T-cell (primary cell): ENCODE measurements around the gene GPR65. TPM values are rescaled to one million over a fixed set of nuclear protein-coding genes. Genes with fewer than 3 reads are reported as not detected.
A peak's percentile ranks its signal among the peaks of the same experiment; 100 is the strongest.

ENCODE experiments used
- ATAC-seq, 4 experiments: fragments of 200-7000 bp in 3 of 4; fragments of 150-1000 bp in 1 of 4; cut with Tn5 transposase; replicated peaks in 1 of 4; 1 replicate in 3 of 4; 2 replicates in 1 of 4; pipeline ENCODE4 v1.10.0; 2021; ENCODE audit warnings: moderate library complexity in 3 of 4, mild to moderate bottlenecking in 2 of 4, moderate number of reproducible peaks in 1 of 4
- CTCF ChIA-PET, 2 donors: fragments of 300-600 bp; sonication (Branson Sonifier 250); formaldehyde crosslinking; loops; one replicate each; lab custom pipeline; 2022; ENCODE audit warnings: antibody characterized with exemption in 2 of 2; lab: Charles Lee
- POLR2A ChIA-PET, 2 donors: fragments of 300-600 bp; sonication (Branson Sonifier 250); formaldehyde crosslinking; loops; one replicate each; lab custom pipeline; 2022; ENCODE audit warnings: antibody characterized with exemption in 2 of 2; lab: Charles Lee
- DNase-seq, 35 experiments: peaks; one replicate each; pipeline versions ENCODE4 v3.0.0 to v3.0.0-alpha.2; 2013 to 2023
- H3K27ac ChIP-seq: one replicate; pipeline ENCODE4 v1.5.1; 2013; ENCODE audit warnings: low read length
- H3K27me3 ChIP-seq, 2 experiments: replicated peaks in 1 of 2; 1 replicate in 1 of 2; 2 replicates in 1 of 2; pipeline versions ENCODE4 v1.6.1 to v1.7.0; 2013; ENCODE audit warnings: low read length in 1 of 2, mixed read lengths in 1 of 2; ENCODE audit not compliant: control insufficient read depth in 2 of 2, insufficient read depth in 2 of 2; ENCODE audit errors: extremely low read depth in 1 of 2
- H3K36me3 ChIP-seq, 2 donors: 1 replicate in 1 of 2; 2 replicates in 1 of 2; pipeline versions ENCODE4 v1.6.1 to v1.7.0; 2013; ENCODE audit warnings: low read length in 1 of 2; ENCODE audit not compliant: control insufficient read depth in 2 of 2, insufficient read depth in 1 of 2; ENCODE audit errors: extremely low read depth in 1 of 2
- H3K4me1 ChIP-seq, 2 experiments: 1 replicate in 1 of 2; 2 replicates in 1 of 2; pipeline versions ENCODE4 v1.6.1 to v1.7.0; 2013; ENCODE audit warnings: low read length in 2 of 2, mixed read lengths in 1 of 2; ENCODE audit not compliant: insufficient read depth in 2 of 2, control insufficient read depth in 1 of 2; ENCODE audit errors: extremely low read depth in 1 of 2
- H3K4me3 ChIP-seq, 2 donors: 1 replicate in 1 of 2; 2 replicates in 1 of 2; pipeline versions ENCODE4 v1.5.1 to v1.7.0; 2013; ENCODE audit warnings: mild to moderate bottlenecking in 2 of 2, low read length in 1 of 2, moderate library complexity in 1 of 2; ENCODE audit not compliant: control insufficient read depth in 1 of 2; ENCODE audit errors: extremely low read depth in 1 of 2
- H3K9me3 ChIP-seq: 2 replicates; pipeline ENCODE4 v1.7.0; 2013
- H3K27ac Mint-ChIP-seq, 2 donors: one replicate each; pipeline ENCODE4 v1.8.0; 2020 to 2021; ENCODE audit warnings: mild to moderate bottlenecking in 2 of 2, mixed read lengths in 2 of 2
- H3K27me3 Mint-ChIP-seq, 2 donors: one replicate each; pipeline ENCODE4 v1.8.0; 2021 to 2022; ENCODE audit warnings: mixed read lengths in 2 of 2
- H3K36me3 Mint-ChIP-seq: one replicate; pipeline ENCODE4 v1.8.0; 2021; ENCODE audit warnings: mixed read lengths
- H3K4me1 Mint-ChIP-seq, 3 donors: one replicate each; pipeline ENCODE4 v1.8.0; 2020 to 2022; ENCODE audit warnings: mixed read lengths in 3 of 3, mild to moderate bottlenecking in 1 of 3
- H3K4me3 Mint-ChIP-seq, 3 donors: one replicate each; pipeline ENCODE4 v1.8.0; 2020 to 2022; ENCODE audit warnings: mild to moderate bottlenecking in 3 of 3, mixed read lengths in 3 of 3, moderate library complexity in 3 of 3
- H3K9me3 Mint-ChIP-seq, 3 donors: one replicate each; pipeline ENCODE4 v1.8.0; 2020 to 2022; ENCODE audit warnings: mixed read lengths in 3 of 3
- WGBS: methylation state at CpG from one replicate; pipeline ENCODE4 v1.1.5; 2013; ENCODE audit warnings: missing lambda C conversion rate; ENCODE audit not compliant: insufficient coverage; 5-methylcytosine and 5-hydroxymethylcytosine counted together
- total RNA-seq, 35 experiments: library from RNA in 6 of 35; stranded (reverse) in 6 of 35; fragments of 120-200 nt in 1 of 35; gene quantifications; one replicate each; pipeline versions ENCODE4 v1.2.1 to v1.2.4 and lab custom pipeline; 2013 to 2026

GPR65 gene
- total RNA-seq, 5 donors from 2014 or later (not counting 1 experiment from before 2014, with no cell fraction given) = 8.3 to 13.4 (median 10.9) TPM

GRCh38 chr14:87967496-87967895 is 37.4 kb upstream of the GPR65 start:
- peaks cover 0 to 2% (median 0%) of the 10 kb centered on the region in 3 donors for H3K4me1 Mint-ChIP-seq
- POLR2A ChIA-PET = interaction anchor here in 1 of 2 donors (0.6 to 0.7 kb wide), 2 partner anchors 14 to 40 kb away, joined by 3 read pairs; no protein-coding TSS in a partner anchor

GRCh38 chr14:87971010-87971409 is 33.9 kb upstream of the GPR65 start:
- Mint-ChIP-seq H3K27ac (no peak overlapping the region), H3K4me3 (no peak overlapping the region), H3K4me1 (peaks cover 0 to 2% (median 0%) of the 10 kb centered on the region in 3 donors), H3K36me3 (peaks cover 63% of the 10 kb centered on the region), H3K27me3 (no peaks in the 10 kb centered on the region), H3K9me3 (no peaks in the 10 kb centered on the region)
- ChIA-PET POLR2A (no interaction called here), CTCF (no interaction called here)
- no peak overlapping the region for H3K27ac ChIP-seq
- DNase-seq (no peak), ATAC-seq (no peak)
- H3K4me1 ChIP-seq = no peaks in the 10 kb centered on the region
- H3K36me3 ChIP-seq = peaks cover 0 to 34% of the 10 kb centered on the region in 2 donors
- H3K27me3 ChIP-seq = no peaks in the 10 kb centered on the region
- no peak overlapping the region for H3K4me3 ChIP-seq
- no CpG with 5 or more reads among the region's 2 CpGs for WGBS
- H3K9me3 ChIP-seq = no peaks in the 10 kb centered on the region

More at GRCh38 chr14:87967496-87967895, 37.4 kb upstream of the GPR65 start:
- Histone ChIP-seq H3K27me3 (no peaks in the 10 kb centered on the region), H3K4me1 (no peaks in the 10 kb centered on the region), H3K27ac (no peak overlapping the region), H3K4me3 (no peak overlapping the region), H3K9me3 (no peaks in the 10 kb centered on the region), H3K36me3 (peaks cover 0 to 31% of the 10 kb centered on the region in 2 donors)
- Mint-ChIP-seq H3K4me3 (no peak overlapping the region), H3K27ac (no peak overlapping the region), H3K9me3 (no peaks in the 10 kb centered on the region), H3K36me3 (peaks cover 63% of the 10 kb centered on the region), H3K27me3 (no peaks in the 10 kb centered on the region)
- ATAC-seq (no peak), DNase-seq (no peak)
- CTCF ChIA-PET = interaction anchor here in 1 of 2 donors (1.6 kb wide), 1 partner anchor 20 kb away, joined by 3 read pairs; no protein-coding TSS in a partner anchor

GRCh38 chr14:87975636-87976035 is 29.3 kb upstream of the GPR65 start:
- Mint-ChIP-seq H3K4me1 (peaks cover 0 to 2% (median 0%) of the 10 kb centered on the region in 3 donors), H3K9me3 (no peaks in the 10 kb centered on the region), H3K27me3 (no peaks in the 10 kb centered on the region), H3K4me3 (no peak overlapping the region), H3K36me3 (peaks cover 65% of the 10 kb centered on the region), H3K27ac (peak overlapping the region; percentile 10 to 22)
- Histone ChIP-seq H3K9me3 (no peaks in the 10 kb centered on the region), H3K27me3 (no peaks in the 10 kb centered on the region), H3K4me3 (no peak overlapping the region), H3K4me1 (no peaks in the 10 kb centered on the region), H3K27ac (no peak overlapping the region), H3K36me3 (peaks cover 0 to 18% of the 10 kb centered on the region in 2 donors)
- ChIA-PET CTCF (no interaction called here), POLR2A (no interaction called here)
- no peak for DNase-seq
- no peak for ATAC-seq

- Histone ChIP-seq H3K27ac (no peak overlapping the region), H3K27me3 (no peaks in the 10 kb centered on the region), H3K4me1 (no peaks in the 10 kb centered on the region), H3K4me3 (no peak overlapping the region), H3K9me3 (no peaks in the 10 kb centered on the region), H3K36me3 (peaks cover 0 to 29% of the 10 kb centered on the region in 2 donors)
- H3K9me3 Mint-ChIP-seq = no peaks in the 10 kb centered on the region
- H3K36me3 Mint-ChIP-seq = peaks cover 61% of the 10 kb centered on the region
- peaks cover 0 to 2% (median 0%) of the 10 kb centered on the region in 3 donors for H3K4me1 Mint-ChIP-seq
- DNase-seq = no peak
- CTCF ChIA-PET = no interaction called here
- no peak for ATAC-seq
- POLR2A ChIA-PET = interaction anchor here in 1 of 2 donors (0.7 kb wide), 1 partner anchor 15 kb away, joined by 3 read pairs; no protein-coding TSS in a partner anchor
- H3K27me3 Mint-ChIP-seq = no peaks in the 10 kb centered on the region
- H3K27ac Mint-ChIP-seq = no peak overlapping the region
- no peak overlapping the region for H3K4me3 Mint-ChIP-seq
- no CpG with 5 or more reads among the region's 1 CpG for WGBS
Measured at GRCh38 chr14:87979689-87980088, 25.2 kb upstream of the GPR65 start.

- Mint-ChIP-seq H3K36me3 (peaks cover 16% of the 10 kb centered on the region), H3K27me3 (no peaks in the 10 kb centered on the region), H3K27ac (peak overlapping the region in 1 of 2 donors; percentile 7), H3K4me3 (no peak overlapping the region), H3K4me1 (peaks cover 52 to 57% (median 55%) of the 10 kb centered on the region in 3 donors), H3K9me3 (no peaks in the 10 kb centered on the region)
- Histone ChIP-seq H3K4me3 (no peak overlapping the region), H3K27me3 (no peaks in the 10 kb centered on the region), H3K9me3 (no peaks in the 10 kb centered on the region), H3K4me1 (peaks cover 5 to 24% of the 10 kb centered on the region in 2 experiments), H3K27ac (no peak overlapping the region), H3K36me3 (peaks cover 0 to 19% of the 10 kb centered on the region in 2 donors)
- WGBS = 86% methylated on average over 5 of the region's 5 CpGs
- ChIA-PET CTCF (interaction anchor here (1.0 to 1.2 kb wide), 2 partner anchors 15 to 37 kb away, joined by 3 read pairs; no protein-coding TSS in a partner anchor), POLR2A (interaction anchor here (0.7 kb wide), 2 partner anchors 16 to 50 kb away, joined by 3 read pairs; partner anchors contain the start of gene GPR65 (in 1 of the 2))
- no peak for DNase-seq
- ATAC-seq = no peak
Measured at GRCh38 chr14:87989221-87989955, 15.5 kb upstream of the GPR65 start.

DNA sequence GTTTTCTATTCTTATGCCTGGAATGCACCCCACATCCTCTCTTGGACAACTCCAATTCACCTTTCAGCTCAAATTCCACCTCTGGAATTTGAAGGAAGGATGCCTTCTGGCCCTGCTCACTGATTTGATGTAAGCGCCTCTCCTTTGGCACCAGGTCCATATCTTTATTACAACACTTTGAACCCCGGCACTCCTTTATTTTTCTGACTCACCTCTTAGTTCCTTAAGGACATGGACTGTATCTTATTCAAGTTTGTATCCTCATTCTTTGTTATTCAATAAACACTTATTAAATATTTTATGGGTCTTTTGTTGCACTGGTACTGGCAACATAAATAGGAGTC is 15.0 kb upstream of the GPR65 start:
- peaks cover 58 to 62% (median 60%) of the 10 kb centered on the region in 3 donors for H3K4me1 Mint-ChIP-seq
- no peak overlapping the region for H3K27ac Mint-ChIP-seq
- Histone ChIP-seq H3K4me3 (no peak overlapping the region), H3K27me3 (no peaks in the 10 kb centered on the region), H3K4me1 (peaks cover 5 to 25% of the 10 kb centered on the region in 2 experiments), H3K36me3 (peaks cover 0 to 18% of the 10 kb centered on the region in 2 donors), H3K27ac (no peak overlapping the region), H3K9me3 (no peaks in the 10 kb centered on the region)
- no peaks in the 10 kb centered on the region for H3K9me3 Mint-ChIP-seq
- no peak overlapping the region for H3K4me3 Mint-ChIP-seq
- ATAC-seq (no peak), DNase-seq (no peak)
- POLR2A ChIA-PET = interaction anchor here in 1 of 2 donors (0.7 kb wide), 1 partner anchor 49 kb away, joined by 3 read pairs; no protein-coding TSS in a partner anchor
- no CpG with 5 or more reads among the region's 2 CpGs for WGBS
- peaks cover 12% of the 10 kb centered on the region for H3K36me3 Mint-ChIP-seq
- no peaks in the 10 kb centered on the region for H3K27me3 Mint-ChIP-seq
- CTCF ChIA-PET = interaction anchor here (1.0 to 1.2 kb wide), 2 partner anchors 15 to 37 kb away, joined by 3 read pairs; no protein-coding TSS in a partner anchor
